K562 (cell line): ENCODE data around the gene SLC8A1. TPM values are rescaled to one million over a fixed set of nuclear protein-coding genes. Genes with fewer than 3 reads are reported as not detected.

ENCODE experiments used
- ARHGAP35 ChIP-seq: fragments of 450-650 bp; IDR thresholded peaks from 2 replicates; pipeline ENCODE4 v1.6.1; 2018; ENCODE audit not compliant: partially characterized antibody
- KLF16 ChIP-seq: IDR thresholded peaks from 2 replicates; pipeline ENCODE4 v1.6.1; 2016; ENCODE audit warnings: antibody characterized with exemption
- NFRKB ChIP-seq: fragments of 450-650 bp; IDR thresholded peaks from 2 replicates; pipeline ENCODE4 v1.6.1; 2016; ENCODE audit warnings: low read depth
- SMAD1 ChIP-seq: fragments of 150-350 bp; IDR thresholded peaks from 2 replicates; pipeline ENCODE4 v1.6.1; 2014; ENCODE audit warnings: low read length, low read depth; ENCODE audit not compliant: partially characterized antibody
- SMC3 ChIP-seq: conservative IDR thresholded peaks from 2 replicates; pipeline ENCODE4 v1.6.1; 2011; ENCODE audit warnings: low read depth, low read length, improper control_type of control experiment; ENCODE audit not compliant: insufficient read depth
- TSC22D4 ChIP-seq: fragments of 450-650 bp; IDR thresholded peaks from 2 replicates; pipeline ENCODE4 v1.6.1; 2016; ENCODE audit warnings: missing genetic modification characterization, missing biosample characterization, control low read depth
- ZNF75A ChIP-seq: fragments of 450-650 bp; formaldehyde crosslinking; IDR thresholded peaks from 2 replicates; pipeline ENCODE4 v1.4.0; 2020; ENCODE audit warnings: mild to moderate bottlenecking
- polyA plus RNA-seq, 8 experiments: library from polyadenylated mRNA; depleted of rRNA in 4 of 8; stranded (reverse) in 5 of 8; unstranded in 3 of 8; fragments of >200 nt; fragmentation: Nextera tagmentation in 2 of 8; fragmentation: Illumina TruSeq in 1 of 8; extraction: Ambion mirVana in 2 of 8; extraction: Trizol in 1 of 8; gene quantifications; 2 replicates each; pipeline versions ENCODE4 v1.2.1 to v1.2.3, GENCODE V29; 2011 to 2014; ENCODE audit warnings: inconsistent platforms in 1 of 8, missing spikeins in 1 of 8
- total RNA-seq, 7 experiments: library from RNA; depleted of rRNA in 6 of 7; stranded (reverse); fragments of >200 nt in 6 of 7; fragmentation: Illumina TruSeq in 2 of 7; extraction: Trizol in 2 of 7; gene quantifications; 2 replicates each; pipeline versions ENCODE4 v1.2.1 to v1.2.3, GENCODE V29; 2011 to 2021; ENCODE audit warnings: low replicate concordance in 1 of 7
- TF ChIP-seq, protein P1 (sequence below), 3 experiments: fragments of 200-800 bp in 1 of 3; fragments of 250-450 bp in 1 of 3; fragments of 450-650 bp in 1 of 3; sonication (Bioruptor Pico) in 1 of 3; sonication (Bioruptor generic) in 1 of 3; formaldehyde crosslinking in 1 of 3; IDR thresholded peaks; 2 replicates each; pipeline versions ENCODE4 v1.6.1 to v1.8.0; 2016 to 2022; ENCODE audit warnings: mild to moderate bottlenecking in 2 of 3, missing genetic modification characterization in 2 of 3, missing compliant biosample characterization in 1 of 3, moderate library complexity in 1 of 3
- TF ChIP-seq, protein P2 (sequence below): fragments of 450-650 bp; formaldehyde crosslinking; IDR thresholded peaks from 2 replicates; pipeline ENCODE4 v1.4.0; 2022; ENCODE audit warnings: missing genetic modification characterization
- TF ChIP-seq, protein P3 (sequence below), 2 experiments: IDR thresholded peaks in 1 of 2; conservative IDR thresholded peaks in 1 of 2; 2 replicates each; pipeline ENCODE4 v1.6.1; 2016; ENCODE audit warnings: low read depth in 2 of 2, mild to moderate bottlenecking in 1 of 2, missing compliant biosample characterization in 1 of 2, missing genetic modification characterization in 1 of 2, moderate library complexity in 1 of 2

The SLC8A1 gene
- total and polyA plus RNA-seq, 9 of the 15 experiments (the other 6 are each of a cell fraction or from before 2014, with no cell fraction given): not detected

DNA sequence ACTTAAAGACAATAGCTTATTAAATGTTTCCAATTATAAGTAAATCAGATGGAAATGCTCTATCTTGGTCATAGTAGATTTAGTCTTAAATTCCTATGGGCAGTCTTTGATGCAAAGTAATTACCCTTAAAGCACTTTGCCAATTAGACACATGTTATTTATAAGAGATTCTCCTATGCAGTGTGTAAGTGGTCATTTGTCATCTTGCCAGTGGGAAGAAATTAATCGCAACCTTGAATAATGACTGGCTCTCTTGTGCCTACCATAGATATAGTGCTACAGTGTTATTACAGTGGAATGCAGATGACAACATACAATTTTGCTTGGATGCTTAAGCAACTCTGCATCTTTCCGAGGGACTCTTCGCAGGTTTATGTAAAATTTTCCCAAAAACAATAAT, 361.8 kb downstream of the SLC8A1 start (continued):
- TF ChIP-seq, protein P1, sequence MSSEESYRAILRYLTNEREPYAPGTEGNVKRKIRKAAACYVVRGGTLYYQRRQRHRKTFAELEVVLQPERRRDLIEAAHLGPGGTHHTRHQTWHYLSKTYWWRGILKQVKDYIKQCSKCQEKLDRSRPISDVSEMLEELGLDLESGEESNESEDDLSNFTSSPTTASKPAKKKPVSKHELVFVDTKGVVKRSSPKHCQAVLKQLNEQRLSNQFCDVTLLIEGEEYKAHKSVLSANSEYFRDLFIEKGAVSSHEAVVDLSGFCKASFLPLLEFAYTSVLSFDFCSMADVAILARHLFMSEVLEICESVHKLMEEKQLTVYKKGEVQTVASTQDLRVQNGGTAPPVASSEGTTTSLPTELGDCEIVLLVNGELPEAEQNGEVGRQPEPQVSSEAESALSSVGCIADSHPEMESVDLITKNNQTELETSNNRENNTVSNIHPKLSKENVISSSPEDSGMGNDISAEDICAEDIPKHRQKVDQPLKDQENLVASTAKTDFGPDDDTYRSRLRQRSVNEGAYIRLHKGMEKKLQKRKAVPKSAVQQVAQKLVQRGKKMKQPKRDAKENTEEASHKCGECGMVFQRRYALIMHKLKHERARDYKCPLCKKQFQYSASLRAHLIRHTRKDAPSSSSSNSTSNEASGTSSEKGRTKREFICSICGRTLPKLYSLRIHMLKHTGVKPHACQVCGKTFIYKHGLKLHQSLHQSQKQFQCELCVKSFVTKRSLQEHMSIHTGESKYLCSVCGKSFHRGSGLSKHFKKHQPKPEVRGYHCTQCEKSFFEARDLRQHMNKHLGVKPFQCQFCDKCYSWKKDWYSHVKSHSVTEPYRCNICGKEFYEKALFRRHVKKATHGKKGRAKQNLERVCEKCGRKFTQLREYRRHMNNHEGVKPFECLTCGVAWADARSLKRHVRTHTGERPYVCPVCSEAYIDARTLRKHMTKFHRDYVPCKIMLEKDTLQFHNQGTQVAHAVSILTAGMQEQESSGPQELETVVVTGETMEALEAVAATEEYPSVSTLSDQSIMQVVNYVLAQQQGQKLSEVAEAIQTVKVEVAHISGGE (CRISPR knock-in tag; IDR thresholded peaks at IDR 0.05): no peak
- no peak for TF ChIP-seq ZNF75A (CRISPR knock-in tag)
- no peak for TF ChIP-seq ARHGAP35
- TF ChIP-seq TSC22D4 (tag): no peak
- no peak for TF ChIP-seq NFRKB
- no peak for TF ChIP-seq KLF16
- TF ChIP-seq SMAD1: no peak
- TF ChIP-seq SMC3: no peak
- TF ChIP-seq, protein P2, sequence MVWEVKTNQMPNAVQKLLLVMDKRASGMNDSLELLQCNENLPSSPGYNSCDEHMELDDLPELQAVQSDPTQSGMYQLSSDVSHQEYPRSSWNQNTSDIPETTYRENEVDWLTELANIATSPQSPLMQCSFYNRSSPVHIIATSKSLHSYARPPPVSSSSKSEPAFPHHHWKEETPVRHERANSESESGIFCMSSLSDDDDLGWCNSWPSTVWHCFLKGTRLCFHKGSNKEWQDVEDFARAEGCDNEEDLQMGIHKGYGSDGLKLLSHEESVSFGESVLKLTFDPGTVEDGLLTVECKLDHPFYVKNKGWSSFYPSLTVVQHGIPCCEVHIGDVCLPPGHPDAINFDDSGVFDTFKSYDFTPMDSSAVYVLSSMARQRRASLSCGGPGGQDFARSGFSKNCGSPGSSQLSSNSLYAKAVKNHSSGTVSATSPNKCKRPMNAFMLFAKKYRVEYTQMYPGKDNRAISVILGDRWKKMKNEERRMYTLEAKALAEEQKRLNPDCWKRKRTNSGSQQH (CRISPR knock-in tag): no peak
- TF ChIP-seq, protein P3, sequence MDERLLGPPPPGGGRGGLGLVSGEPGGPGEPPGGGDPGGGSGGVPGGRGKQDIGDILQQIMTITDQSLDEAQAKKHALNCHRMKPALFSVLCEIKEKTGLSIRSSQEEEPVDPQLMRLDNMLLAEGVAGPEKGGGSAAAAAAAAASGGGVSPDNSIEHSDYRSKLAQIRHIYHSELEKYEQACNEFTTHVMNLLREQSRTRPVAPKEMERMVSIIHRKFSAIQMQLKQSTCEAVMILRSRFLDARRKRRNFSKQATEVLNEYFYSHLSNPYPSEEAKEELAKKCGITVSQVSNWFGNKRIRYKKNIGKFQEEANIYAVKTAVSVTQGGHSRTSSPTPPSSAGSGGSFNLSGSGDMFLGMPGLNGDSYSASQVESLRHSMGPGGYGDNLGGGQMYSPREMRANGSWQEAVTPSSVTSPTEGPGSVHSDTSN (CRISPR knock-in tag; IDR thresholded peaks at IDR 0.05; ENCODE audit: low read depth): no peak
- TF ChIP-seq, protein P3 (tag; conservative IDR thresholded peaks at IDR 0.05; ENCODE audit: low read depth): no peak
